Measurements from ENCODE around the gene DNAJC22. TPM values are rescaled to one million over a fixed set of nuclear protein-coding genes. Genes with fewer than 3 reads are reported as not detected.

DNAJC22 gene
- total and polyA plus RNA-seq, 2 of the 13 experiments (the other 11 are each of a cell fraction or from before 2014, with no cell fraction given) = 25.2 to 31.7 TPM

GRCh38 chr12:49367381-49368239, 20.9 kb downstream of the DNAJC22 start, which contains the start of gene SPATS2 (continued):
- TF ChIP-seq GRHL1 (CRISPR knock-in tag; conservative IDR thresholded peaks at IDR 0.05) = no peak
- no peak for TF ChIP-seq POLR2G (IDR thresholded peaks at IDR 0.05; ENCODE audit: low read depth, low read length)
- TF ChIP-seq GZF1 (CRISPR knock-in tag; IDR thresholded peaks at IDR 0.05) = no peak
- TF ChIP-seq SNAPC4 (CRISPR knock-in tag; IDR thresholded peaks at IDR 0.05) = no peak
- TF ChIP-seq NR3C1 (CRISPR knock-in tag; IDR thresholded peaks at IDR 0.05) = no peak
- no peak for TF ChIP-seq ZUFSP (CRISPR knock-in tag; IDR thresholded peaks at IDR 0.05; ENCODE audit: borderline replicate concordance)
- TF ChIP-seq DDIT3 (CRISPR knock-in tag; IDR thresholded peaks at IDR 0.05) = no peak
- no peak for TF ChIP-seq ZNF264 (CRISPR knock-in tag; IDR thresholded peaks at IDR 0.05)
- TF ChIP-seq HNRNPUL1 (IDR thresholded peaks at IDR 0.05; ENCODE audit: low read depth, low read length) = no peak
- no peak for TF ChIP-seq SNAPC5 (CRISPR knock-in tag; IDR thresholded peaks at IDR 0.05; ENCODE audit: borderline replicate concordance)
- TF ChIP-seq ZBTB1 (CRISPR knock-in tag; IDR thresholded peaks at IDR 0.05; ENCODE audit: borderline replicate concordance) = no peak
- no peak for TF ChIP-seq ZNF75D (CRISPR knock-in tag; IDR thresholded peaks at IDR 0.05; ENCODE audit: borderline replicate concordance)
- no peak for TF ChIP-seq YEATS4 (CRISPR knock-in tag; IDR thresholded peaks at IDR 0.05; ENCODE audit: borderline replicate concordance)
- TF ChIP-seq ZNF143 (CRISPR knock-in tag; IDR thresholded peaks at IDR 0.05) = no peak
- no peak for TF ChIP-seq SIX1 (CRISPR knock-in tag; IDR thresholded peaks at IDR 0.05; ENCODE audit: borderline replicate concordance)
- TF ChIP-seq KDM2A (CRISPR knock-in tag; IDR thresholded peaks at IDR 0.05; ENCODE audit: borderline replicate concordance, low read depth) = no peak; the same call in 1 of the 2 replicates
